HL-60 (cell line): ENCODE data around the gene DUSP6.

Experiments used
- DNase-seq, 2 experiments: peaks; one replicate each; pipeline ENCODE4 v3.0.0-alpha.2; 2010 to 2020; ENCODE audit warnings: low read depth in 1 of 2, low spot score in 1 of 2
- H3K27ac ChIP-seq: fragments of 250-450 bp; sonication (Bioruptor Pico); replicated peaks from 2 replicates; pipeline ENCODE4 v1.5.1; 2020; ENCODE audit warnings: mild to moderate bottlenecking, moderate library complexity
- H3K27me3 ChIP-seq: fragments of 250-450 bp; sonication (Bioruptor Pico); 2 replicates; pipeline ENCODE4 v1.5.1; 2021; ENCODE audit warnings: mild to moderate bottlenecking, moderate library complexity; ENCODE audit not compliant: insufficient read depth, poor library complexity, severe bottlenecking
- H3K4me3 ChIP-seq: replicated peaks from 2 replicates; pipeline ENCODE4 v1.5.1; 2011; ENCODE audit warnings: mild to moderate bottlenecking, control low read depth, low read length; ENCODE audit not compliant: insufficient read depth
- GABPA ChIP-seq: IDR thresholded peaks from 2 replicates; pipeline ENCODE4 v1.6.1; 2012; ENCODE audit warnings: low read depth
- POLR2AphosphoS5 ChIP-seq: IDR thresholded peaks from 2 replicates; pipeline ENCODE4 v1.6.1; 2012; ENCODE audit warnings: low read depth
- SPI1 ChIP-seq: IDR thresholded peaks from 2 replicates; pipeline ENCODE4 v1.6.1; 2012; ENCODE audit warnings: low read depth, mild to moderate bottlenecking, borderline replicate concordance
- TF ChIP-seq, protein P1 (sequence below): IDR thresholded peaks from one replicate; pipeline ENCODE4 v1.5.1; 2011; ENCODE audit warnings: low read length, control low read depth, inconsistent platforms; ENCODE audit not compliant: insufficient read depth
- TF ChIP-seq, protein P2 (sequence below): IDR thresholded peaks from 2 replicates; pipeline ENCODE4 v1.6.1; 2012; ENCODE audit warnings: low read depth; ENCODE audit not compliant: insufficient replicate concordance

Gene DUSP6

DNA sequence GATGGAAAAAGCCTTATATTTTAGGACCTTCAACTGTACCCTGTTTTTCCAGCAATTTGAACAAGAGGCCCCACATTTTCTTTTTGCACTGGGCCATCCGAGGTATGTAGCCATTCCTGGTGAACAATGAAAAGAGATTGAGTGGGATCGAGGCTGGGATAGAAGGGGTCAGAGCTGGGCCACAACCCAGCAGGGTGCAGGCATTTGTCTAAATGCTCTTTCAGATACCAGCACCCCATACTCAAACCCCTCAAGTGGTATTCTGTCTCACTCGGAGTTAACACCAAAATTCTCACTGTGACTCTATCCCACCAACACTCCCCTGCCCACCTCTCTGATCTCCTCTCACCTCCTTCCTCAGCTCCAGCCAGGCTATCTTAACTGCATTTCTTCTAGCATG lies 26.8 kb downstream of the DUSP6 start:
- no peak overlapping the region for H3K4me3 ChIP-seq
- H3K27ac ChIP-seq, result no peak overlapping the region
- TF ChIP-seq, protein P1, sequence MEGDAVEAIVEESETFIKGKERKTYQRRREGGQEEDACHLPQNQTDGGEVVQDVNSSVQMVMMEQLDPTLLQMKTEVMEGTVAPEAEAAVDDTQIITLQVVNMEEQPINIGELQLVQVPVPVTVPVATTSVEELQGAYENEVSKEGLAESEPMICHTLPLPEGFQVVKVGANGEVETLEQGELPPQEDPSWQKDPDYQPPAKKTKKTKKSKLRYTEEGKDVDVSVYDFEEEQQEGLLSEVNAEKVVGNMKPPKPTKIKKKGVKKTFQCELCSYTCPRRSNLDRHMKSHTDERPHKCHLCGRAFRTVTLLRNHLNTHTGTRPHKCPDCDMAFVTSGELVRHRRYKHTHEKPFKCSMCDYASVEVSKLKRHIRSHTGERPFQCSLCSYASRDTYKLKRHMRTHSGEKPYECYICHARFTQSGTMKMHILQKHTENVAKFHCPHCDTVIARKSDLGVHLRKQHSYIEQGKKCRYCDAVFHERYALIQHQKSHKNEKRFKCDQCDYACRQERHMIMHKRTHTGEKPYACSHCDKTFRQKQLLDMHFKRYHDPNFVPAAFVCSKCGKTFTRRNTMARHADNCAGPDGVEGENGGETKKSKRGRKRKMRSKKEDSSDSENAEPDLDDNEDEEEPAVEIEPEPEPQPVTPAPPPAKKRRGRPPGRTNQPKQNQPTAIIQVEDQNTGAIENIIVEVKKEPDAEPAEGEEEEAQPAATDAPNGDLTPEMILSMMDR, result no peak
- no peaks in the 10 kb centered on the region for H3K27me3 ChIP-seq
- no peak for DNase-seq

DNA sequence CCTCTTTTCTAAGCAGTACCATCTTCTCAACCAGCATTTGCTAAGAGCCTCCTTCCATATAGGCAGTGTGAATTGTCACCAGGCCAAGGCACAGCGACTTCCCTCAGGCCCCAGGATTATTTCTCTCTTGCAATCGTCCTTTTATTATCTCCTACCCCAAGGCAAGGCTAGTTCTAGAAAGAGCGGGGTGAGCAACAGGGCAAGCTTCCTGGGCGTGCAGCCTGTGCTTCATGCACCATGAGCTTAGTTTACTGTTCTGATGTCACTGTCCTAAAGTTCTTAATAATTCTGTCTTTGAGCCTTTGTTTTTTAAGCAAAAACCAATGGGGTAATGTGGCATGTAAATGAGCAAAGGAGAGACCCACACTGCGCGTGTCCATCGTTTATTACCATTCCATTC lies 27.9 kb downstream of the DUSP6 start:
- DNase-seq, result no peak
- Histone ChIP-seq H3K27ac (no peak overlapping the region), H3K4me3 (no peak overlapping the region), H3K27me3 (no peaks in the 10 kb centered on the region)
- TF ChIP-seq, protein P1, result no peak
- TF ChIP-seq POLR2AphosphoS5, result no peak
- TF ChIP-seq, protein P2, sequence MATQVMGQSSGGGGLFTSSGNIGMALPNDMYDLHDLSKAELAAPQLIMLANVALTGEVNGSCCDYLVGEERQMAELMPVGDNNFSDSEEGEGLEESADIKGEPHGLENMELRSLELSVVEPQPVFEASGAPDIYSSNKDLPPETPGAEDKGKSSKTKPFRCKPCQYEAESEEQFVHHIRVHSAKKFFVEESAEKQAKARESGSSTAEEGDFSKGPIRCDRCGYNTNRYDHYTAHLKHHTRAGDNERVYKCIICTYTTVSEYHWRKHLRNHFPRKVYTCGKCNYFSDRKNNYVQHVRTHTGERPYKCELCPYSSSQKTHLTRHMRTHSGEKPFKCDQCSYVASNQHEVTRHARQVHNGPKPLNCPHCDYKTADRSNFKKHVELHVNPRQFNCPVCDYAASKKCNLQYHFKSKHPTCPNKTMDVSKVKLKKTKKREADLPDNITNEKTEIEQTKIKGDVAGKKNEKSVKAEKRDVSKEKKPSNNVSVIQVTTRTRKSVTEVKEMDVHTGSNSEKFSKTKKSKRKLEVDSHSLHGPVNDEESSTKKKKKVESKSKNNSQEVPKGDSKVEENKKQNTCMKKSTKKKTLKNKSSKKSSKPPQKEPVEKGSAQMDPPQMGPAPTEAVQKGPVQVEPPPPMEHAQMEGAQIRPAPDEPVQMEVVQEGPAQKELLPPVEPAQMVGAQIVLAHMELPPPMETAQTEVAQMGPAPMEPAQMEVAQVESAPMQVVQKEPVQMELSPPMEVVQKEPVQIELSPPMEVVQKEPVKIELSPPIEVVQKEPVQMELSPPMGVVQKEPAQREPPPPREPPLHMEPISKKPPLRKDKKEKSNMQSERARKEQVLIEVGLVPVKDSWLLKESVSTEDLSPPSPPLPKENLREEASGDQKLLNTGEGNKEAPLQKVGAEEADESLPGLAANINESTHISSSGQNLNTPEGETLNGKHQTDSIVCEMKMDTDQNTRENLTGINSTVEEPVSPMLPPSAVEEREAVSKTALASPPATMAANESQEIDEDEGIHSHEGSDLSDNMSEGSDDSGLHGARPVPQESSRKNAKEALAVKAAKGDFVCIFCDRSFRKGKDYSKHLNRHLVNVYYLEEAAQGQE, result no peak
- TF ChIP-seq GABPA, result no peak
- TF ChIP-seq SPI1, result no peak

DNA sequence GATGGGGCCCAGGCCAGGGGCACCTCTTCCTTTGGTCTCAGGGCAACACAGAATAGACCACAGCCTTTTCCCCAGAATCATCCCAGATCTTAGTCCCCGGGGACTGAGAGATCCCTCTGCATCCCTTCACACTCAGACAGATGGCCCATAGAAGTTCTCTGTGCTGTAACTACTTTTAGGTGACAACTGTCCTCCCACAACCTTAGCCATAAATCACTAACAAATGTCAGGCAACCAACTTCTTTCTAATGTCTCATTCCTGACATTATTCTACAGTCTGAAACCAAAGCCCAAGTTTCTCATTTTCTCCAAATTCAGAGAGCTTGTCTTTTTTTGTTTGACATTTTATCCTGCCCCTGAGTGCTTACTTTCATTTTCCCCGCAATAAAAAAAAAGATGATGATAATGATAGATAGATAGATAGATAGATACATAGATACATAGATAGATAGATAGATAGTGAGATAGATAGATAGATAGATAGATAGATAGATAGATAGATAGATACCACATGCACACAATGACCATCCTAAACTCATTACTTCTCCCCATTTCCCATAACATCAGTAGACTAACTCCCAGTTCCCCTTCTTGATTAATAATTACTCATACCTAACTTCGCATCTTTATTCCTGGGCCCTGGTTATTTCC lies 28.6 kb downstream of the DUSP6 start:
- Histone ChIP-seq H3K27me3 (no peaks in the 10 kb centered on the region), H3K4me3 (no peak overlapping the region), H3K27ac (no peak overlapping the region)
- no peak for TF ChIP-seq GABPA
- DNase-seq, result no peak

DNA sequence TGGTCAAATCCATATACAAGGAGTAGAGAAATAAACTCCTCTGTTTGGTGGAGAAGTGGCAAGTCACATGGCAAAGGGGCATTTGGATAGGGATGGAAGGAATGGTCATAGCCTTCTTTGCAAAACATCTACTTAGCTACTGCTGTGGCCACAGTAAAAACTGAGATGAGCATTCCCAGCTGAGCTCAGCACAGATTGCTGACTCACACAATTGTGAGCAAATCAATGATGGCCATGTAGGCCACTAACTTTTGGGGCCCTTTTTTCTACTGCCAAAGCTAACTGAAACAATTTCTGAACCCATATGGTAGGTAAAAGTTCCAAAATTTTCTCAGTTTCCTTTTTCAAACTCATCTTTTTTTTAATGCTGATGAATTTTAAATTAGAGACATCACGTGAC lies 31.6 kb downstream of the DUSP6 start:
- TF ChIP-seq, protein P2, result no peak
- TF ChIP-seq GABPA, result no peak
- Histone ChIP-seq H3K4me3 (no peak overlapping the region), H3K27me3 (no peaks in the 10 kb centered on the region), H3K27ac (no peak overlapping the region)
- no peak for DNase-seq

DNA sequence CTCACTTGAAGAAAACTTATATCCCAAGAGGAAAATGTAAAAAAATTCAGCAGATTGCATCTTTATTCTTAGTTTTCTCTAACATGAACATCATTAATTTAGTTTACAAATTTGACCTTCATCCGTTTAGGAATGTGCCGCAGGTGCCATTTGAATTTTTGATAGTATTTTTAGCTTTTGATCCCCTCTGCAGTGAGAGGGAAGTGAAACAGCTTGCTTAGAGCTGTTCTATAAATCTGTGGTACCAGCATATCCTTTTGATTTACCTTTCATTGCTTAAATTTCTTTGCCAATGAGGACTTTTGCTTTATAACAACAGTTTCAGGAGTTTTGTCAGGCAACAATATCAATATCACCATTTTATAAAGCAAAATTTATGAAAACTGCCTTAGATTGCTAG lies 32.7 kb downstream of the DUSP6 start:
- Histone ChIP-seq H3K4me3 (no peak overlapping the region), H3K27me3 (no peaks in the 10 kb centered on the region), H3K27ac (no peak overlapping the region)
- TF ChIP-seq, protein P1, result no peak
- TF ChIP-seq, protein P2, result no peak
- TF ChIP-seq POLR2AphosphoS5 (no peak), SPI1 (no peak), GABPA (no peak)
- no peak for DNase-seq
